ENCODE results near the gene EXT2. TPM values are rescaled to one million over a fixed set of nuclear protein-coding genes. Genes with fewer than 3 reads are reported as not detected.

The EXT2 gene
- total and polyA plus RNA-seq, 2 experiments from 2014 or later, result 71.5 to 107 TPM

DNA sequence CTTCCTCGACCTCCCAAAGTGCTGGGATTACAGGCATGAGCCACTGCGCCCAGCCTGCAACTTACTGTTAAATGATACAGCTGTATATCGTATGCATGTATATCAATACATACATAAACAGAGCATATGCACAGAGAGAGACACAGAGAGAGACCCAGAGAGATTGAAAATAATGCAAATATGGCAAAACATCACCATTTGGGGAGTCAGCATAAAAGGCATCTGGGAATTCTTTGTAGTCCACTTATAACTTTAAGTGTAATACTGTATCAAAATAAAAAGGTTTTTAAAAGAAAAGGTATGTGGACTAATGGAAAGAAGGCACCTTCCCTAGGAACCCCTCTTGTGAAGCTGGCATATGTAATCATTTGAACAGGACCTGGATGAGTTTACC, 192.7 kb downstream of the EXT2 start:
- Histone ChIP-seq H2AFZ (no peak overlapping the region), H3K27me3 (no peaks in the 10 kb centered on the region), H3K79me2 (no peaks in the 10 kb centered on the region), H3K36me3 (replicated peaks; ENCODE audit: insufficient read depth, low read depth) (no peaks in the 10 kb centered on the region), H3K4me2 (no peak overlapping the region), H4K20me1 (ENCODE audit: insufficient read depth, poor library complexity, severe bottlenecking) (no peaks in the 10 kb centered on the region), H3K27ac (no peak overlapping the region), H3K9me3 (ENCODE audit: low read depth) (no peaks in the 10 kb centered on the region), H3K9me2 (replicated peaks; ENCODE audit: insufficient read depth) (no peaks in the 10 kb centered on the region), H3K4me3 (no peak overlapping the region), H3K4me1 (ENCODE audit: insufficient read depth) (no peaks in the 10 kb centered on the region)
- WGBS (ENCODE audit: low lambda C conversion rate, missing lambda C conversion rate), result 88% methylated on average over 3 of the region's 3 CpGs
- TF ChIP-seq EZH2 (IDR thresholded peaks at IDR 0.05; ENCODE audit: borderline replicate concordance), result no peak
- TF ChIP-seq EZH2phosphoT487 (IDR thresholded peaks at IDR 0.05; ENCODE audit: low read depth, severe bottlenecking, unreplicated experiment), result no peak
- TF ChIP-seq, protein P1, sequence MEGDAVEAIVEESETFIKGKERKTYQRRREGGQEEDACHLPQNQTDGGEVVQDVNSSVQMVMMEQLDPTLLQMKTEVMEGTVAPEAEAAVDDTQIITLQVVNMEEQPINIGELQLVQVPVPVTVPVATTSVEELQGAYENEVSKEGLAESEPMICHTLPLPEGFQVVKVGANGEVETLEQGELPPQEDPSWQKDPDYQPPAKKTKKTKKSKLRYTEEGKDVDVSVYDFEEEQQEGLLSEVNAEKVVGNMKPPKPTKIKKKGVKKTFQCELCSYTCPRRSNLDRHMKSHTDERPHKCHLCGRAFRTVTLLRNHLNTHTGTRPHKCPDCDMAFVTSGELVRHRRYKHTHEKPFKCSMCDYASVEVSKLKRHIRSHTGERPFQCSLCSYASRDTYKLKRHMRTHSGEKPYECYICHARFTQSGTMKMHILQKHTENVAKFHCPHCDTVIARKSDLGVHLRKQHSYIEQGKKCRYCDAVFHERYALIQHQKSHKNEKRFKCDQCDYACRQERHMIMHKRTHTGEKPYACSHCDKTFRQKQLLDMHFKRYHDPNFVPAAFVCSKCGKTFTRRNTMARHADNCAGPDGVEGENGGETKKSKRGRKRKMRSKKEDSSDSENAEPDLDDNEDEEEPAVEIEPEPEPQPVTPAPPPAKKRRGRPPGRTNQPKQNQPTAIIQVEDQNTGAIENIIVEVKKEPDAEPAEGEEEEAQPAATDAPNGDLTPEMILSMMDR (IDR thresholded peaks at IDR 0.05; ENCODE audit: poor library complexity), result no peak
- no peak for DNase-seq (ENCODE audit: low spot score)

GRCh38 chr11:44290208-44290607, 194.7 kb downstream of the EXT2 start:
- DNase-seq (ENCODE audit: low spot score), result no peak
- Histone ChIP-seq H2AFZ (no peak overlapping the region), H3K4me3 (no peak overlapping the region), H3K4me2 (no peak overlapping the region), H4K20me1 (ENCODE audit: insufficient read depth, poor library complexity, severe bottlenecking) (no peaks in the 10 kb centered on the region), H3K79me2 (no peaks in the 10 kb centered on the region), H3K36me3 (replicated peaks; ENCODE audit: insufficient read depth, low read depth) (no peaks in the 10 kb centered on the region), H3K27ac (no peak overlapping the region), H3K9me3 (ENCODE audit: low read depth) (no peaks in the 10 kb centered on the region), H3K9me2 (replicated peaks; ENCODE audit: insufficient read depth) (no peaks in the 10 kb centered on the region), H3K27me3 (no peaks in the 10 kb centered on the region), H3K4me1 (ENCODE audit: insufficient read depth) (no peaks in the 10 kb centered on the region)
- 84% methylated on average over 4 of the region's 4 CpGs for WGBS (ENCODE audit: low lambda C conversion rate, missing lambda C conversion rate)
- TF ChIP-seq, protein P1 (IDR thresholded peaks at IDR 0.05; ENCODE audit: poor library complexity), result no peak

Other genes with a start within 250 kb of the EXT2 start
- gene ALKBH3, start 214.8 kb upstream of the EXT2 start, total RNA-seq, result 22.0 and 27.2 TPM in 2 replicates
- gene ALKBH3, start 214.8 kb upstream of the EXT2 start, polyA plus RNA-seq, result 18.2 and 23.8 TPM in 2 replicates
- gene C11orf96, start 153.0 kb upstream of the EXT2 start, total RNA-seq, result 23.2 and 30.7 TPM in 2 replicates
- 9.3 and 13.3 TPM in 2 replicates for gene C11orf96, start 153.0 kb upstream of the EXT2 start, polyA plus RNA-seq
- gene ACCSL, start 47.7 kb upstream of the EXT2 start, total RNA-seq, result not detected in 2 replicates
- not detected in 2 replicates for gene ACCSL, start 47.7 kb upstream of the EXT2 start, polyA plus RNA-seq
- 5.9 and 9.9 TPM in 2 replicates for gene ACCS, start 29.4 kb upstream of the EXT2 start, total RNA-seq
- 21.4 and 23.1 TPM in 2 replicates for gene ACCS, start 29.4 kb upstream of the EXT2 start, polyA plus RNA-seq
- gene ALX4, start 214.5 kb downstream of the EXT2 start, total RNA-seq, result 2.9 and 3.8 TPM in 2 replicates
- gene ALX4, start 214.5 kb downstream of the EXT2 start, polyA plus RNA-seq, result 1.3 and 1.9 TPM in 2 replicates

Measured in hepatocyte (in vitro differentiated cells).